AG09309 (cell line): ENCODE results near the gene TMEM132D.

Experiments used
- DNase-seq: peaks from one replicate; pipeline ENCODE4 v3.0.0-alpha.2; 2010; ENCODE audit warnings: low read depth
- H3K4me3 ChIP-seq: 2 replicates; pipeline ENCODE4 v1.5.1; 2011; ENCODE audit warnings: mild to moderate bottlenecking, low read depth, low read length, moderate library complexity; ENCODE audit not compliant: control insufficient read depth
- CTCF ChIP-seq: IDR thresholded peaks from 2 replicates; pipeline ENCODE4 v1.5.1; 2011; ENCODE audit warnings: mild to moderate bottlenecking, low read depth, low read length, inconsistent platforms; ENCODE audit not compliant: insufficient read depth, control insufficient read depth; ENCODE audit errors: missing control alignments

Gene TMEM132D

GRCh38 chr12:129629901-129630300 is 273.9 kb downstream of the TMEM132D start:
- no peak for DNase-seq
- no peak for TF ChIP-seq CTCF
- no peak overlapping the region for H3K4me3 ChIP-seq

DNA sequence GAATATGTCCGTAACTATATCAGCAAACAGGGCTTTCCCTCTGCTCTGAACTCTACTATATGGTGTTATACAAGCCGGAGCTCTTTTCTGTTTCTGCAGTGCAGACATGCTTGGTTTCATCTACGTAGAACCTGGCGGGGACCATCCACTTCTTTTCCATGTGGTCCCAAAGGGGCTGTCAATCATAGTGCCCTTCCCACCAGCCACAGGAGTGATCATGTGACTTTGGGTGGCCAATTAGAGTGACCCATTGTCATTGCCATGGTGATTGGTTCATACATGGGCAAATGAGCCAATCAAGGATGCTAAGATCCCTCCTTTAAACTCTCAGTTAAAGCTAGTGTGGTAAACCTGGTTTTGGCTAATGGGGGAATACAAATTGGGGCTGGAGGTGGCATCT is 281.3 kb downstream of the TMEM132D start:
- TF ChIP-seq CTCF = no peak
- DNase-seq = no peak
- H3K4me3 ChIP-seq = no peak overlapping the region

DNA sequence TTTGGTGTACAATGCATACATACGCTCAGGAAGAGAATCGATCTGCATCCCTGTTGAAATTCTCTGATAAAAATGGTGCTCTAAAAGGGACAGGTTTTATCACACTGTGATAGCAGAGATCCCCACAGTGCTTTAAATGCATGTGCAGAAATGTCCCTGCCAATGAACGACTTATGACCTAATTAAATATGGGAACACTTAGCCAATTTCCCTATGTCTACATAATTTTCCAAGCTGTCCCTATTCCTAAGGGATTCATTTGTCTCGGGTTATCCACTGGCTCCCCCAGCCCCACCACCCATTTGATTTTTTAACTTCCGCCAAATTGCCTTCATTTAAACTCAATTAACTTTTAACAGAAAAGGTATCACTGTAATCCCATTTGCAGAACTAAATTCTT is 284.6 kb downstream of the TMEM132D start:
- no peak for TF ChIP-seq CTCF
- no peak overlapping the region for H3K4me3 ChIP-seq
- DNase-seq = no peak

GRCh38 chr12:129617849-129618248 is 286.0 kb downstream of the TMEM132D start:
- no peak for DNase-seq
- no peak for TF ChIP-seq CTCF
- H3K4me3 ChIP-seq = no peak overlapping the region

GRCh38 chr12:129615001-129615400 is 288.8 kb downstream of the TMEM132D start:
- no peak overlapping the region for H3K4me3 ChIP-seq
- no peak for TF ChIP-seq CTCF
- no peak for DNase-seq

GRCh38 chr12:129614221-129614885 is 289.5 kb downstream of the TMEM132D start:
- no peak for DNase-seq
- no peak overlapping the region for H3K4me3 ChIP-seq
- no peak for TF ChIP-seq CTCF
